PC-3 (cell line): Measurements from ENCODE around the gene TVP23C. TPM values are rescaled to one million over a fixed set of nuclear protein-coding genes. Genes with fewer than 3 reads are reported as not detected.
"Not testable (repeated sequence)": the region's sequence is repeated elsewhere in the genome, so short reads cannot be mapped to it uniquely, and the experiment has no call there.

Source experiments
- ATAC-seq: fragments of 200-7000 bp; cut with Tn5 transposase; 2 replicates; pipeline ENCODE4 v1.9.1; 2020; ENCODE audit warnings: mild to moderate bottlenecking, moderate library complexity
- BruUV-seq: library from RNA; stranded (reverse); fragments of 400-500 nt; replicated peaks from 2 replicates; lab custom pipeline; 2021; lab: Mats Ljungman, UMichigan
- CTCF ChIA-PET: fragments of 300-600 bp; sonication (Branson Sonifier 250); formaldehyde crosslinking; loops from one replicate; lab custom pipeline; 2022; ENCODE audit warnings: antibody characterized with exemption; lab: Charles Lee
- POLR2A ChIA-PET: fragments of 300-600 bp; sonication (Branson Sonifier 250); formaldehyde crosslinking; loops from one replicate; lab custom pipeline; 2022; ENCODE audit warnings: antibody characterized with exemption; ENCODE audit not compliant: unreplicated experiment; lab: Charles Lee
- DNase-seq: peaks from one replicate; pipeline ENCODE4 v3.0.0-alpha.2; 2015
- H2AFZ ChIP-seq: fragments of 300-600 bp; sonication (generic); 2 replicates; pipeline ENCODE4 v1.6.0; 2016; ENCODE audit warnings: antibody characterized with exemption, low read length
- H3F3A ChIP-seq: fragments of 300-600 bp; sonication (generic); one replicate; pipeline ENCODE4 v1.6.0; 2017; ENCODE audit warnings: antibody characterized with exemption, low read length, control low read depth, mild to moderate bottlenecking; ENCODE audit not compliant: unreplicated experiment
- H3K27ac ChIP-seq: fragments of 300-600 bp; sonication (generic); 2 replicates; pipeline ENCODE4 v1.5.1; 2016; ENCODE audit warnings: mild to moderate bottlenecking, low read length
- H3K27me3 ChIP-seq: fragments of 300-600 bp; sonication (generic); 2 replicates; pipeline ENCODE4 v1.6.1; 2016; ENCODE audit warnings: low read length, mixed read lengths
- H3K36me3 ChIP-seq: fragments of 300-600 bp; sonication (generic); 2 replicates; pipeline ENCODE4 v1.6.1; 2016; ENCODE audit warnings: low read depth, mixed run types, low read length, mixed read lengths
- H3K4me1 ChIP-seq: fragments of 300-600 bp; sonication (generic); 2 replicates; pipeline ENCODE4 v1.5.1; 2016; ENCODE audit warnings: low read length; ENCODE audit not compliant: insufficient read depth
- H3K4me2 ChIP-seq: fragments of 300-600 bp; sonication (generic); 2 replicates; pipeline ENCODE4 v1.6.0; 2016; ENCODE audit warnings: low read length
- H3K4me3 ChIP-seq: fragments of 300-600 bp; sonication (generic); 2 replicates; pipeline ENCODE4 v1.5.1; 2016; ENCODE audit warnings: mild to moderate bottlenecking, low read length, mixed read lengths
- H3K79me2 ChIP-seq: fragments of 300-600 bp; sonication (generic); 2 replicates; pipeline ENCODE4 v1.6.1; 2017; ENCODE audit warnings: low read length, mixed read lengths
- H3K9ac ChIP-seq: fragments of 300-600 bp; sonication (generic); 2 replicates; pipeline ENCODE4 v1.6.0; 2016; ENCODE audit warnings: mild to moderate bottlenecking, low read length
- H3K9me2 ChIP-seq: fragments of 300-600 bp; sonication (generic); replicated peaks from 2 replicates; pipeline ENCODE4 v1.6.1; 2016; ENCODE audit warnings: mixed run types, low read length, mixed read lengths
- H3K9me3 ChIP-seq: fragments of 300-600 bp; sonication (generic); 2 replicates; pipeline ENCODE4 v1.6.1; 2016; ENCODE audit warnings: low read length, mixed read lengths
- H4K20me1 ChIP-seq: fragments of 300-600 bp; sonication (generic); 2 replicates; pipeline ENCODE4 v1.6.1; 2016; ENCODE audit warnings: low read length, mixed read lengths
- intact Hi-C: fragments of 100-400 bp; cut with micrococcal nuclease; formaldehyde crosslinking; loops from 2 replicates; pipeline ENCODE4 v1.9.0; 2023
- total RNA-seq: library from RNA; depleted of rRNA; stranded (reverse); fragments of >200 nt; gene quantifications from 2 replicates; pipeline ENCODE4 v1.2.3, GENCODE V29; 2014
- TF ChIP-seq, protein P1 (sequence below): fragments of 300-600 bp; sonication (generic); conservative IDR thresholded peaks from 2 replicates; pipeline ENCODE4 v1.5.1; 2017; ENCODE audit warnings: antibody characterized with exemption, low read depth, mild to moderate bottlenecking, low read length

Gene TVP23C
- total RNA-seq, 1 experiment from 2014 or later: 23.7 TPM

DNA sequence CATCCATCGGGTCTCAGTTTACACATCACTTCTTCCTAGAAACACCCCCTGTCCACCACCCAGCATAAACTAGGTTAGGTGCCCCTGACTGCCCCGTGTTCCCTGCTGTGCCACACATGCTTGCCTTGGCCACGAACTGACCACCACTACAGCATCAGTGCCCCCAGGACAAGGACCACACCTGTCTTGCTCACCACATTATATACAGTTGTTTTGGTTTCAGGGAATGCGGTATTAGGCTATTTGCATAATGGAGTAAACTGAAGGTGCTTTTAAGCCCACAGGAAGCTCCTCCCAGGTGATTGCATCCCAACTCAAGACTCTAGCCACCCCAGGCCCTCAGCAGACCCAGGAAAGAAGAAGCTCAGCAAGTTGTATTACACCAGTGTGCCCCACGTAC lies 20.0 kb upstream of the TVP23C start:
- H2AFZ ChIP-seq, intact Hi-C loops, H3K4me1 ChIP-seq, H3K27me3 ChIP-seq, H3F3A ChIP-seq, ATAC-seq, BruUV-seq, H3K4me2 ChIP-seq, H4K20me1 ChIP-seq, H3K9me3 ChIP-seq, DNase-seq, H3K9me2 ChIP-seq, H3K36me3 ChIP-seq, H3K9ac ChIP-seq, CTCF ChIA-PET, H3K27ac ChIP-seq, H3K4me3 ChIP-seq, H3K79me2 ChIP-seq, POLR2A ChIA-PET: not testable (repeated sequence)

GRCh38 chr17:15581462-15581861 lies 18.2 kb upstream of the TVP23C start:
- CTCF ChIA-PET, H3K9ac ChIP-seq, H3K4me1 ChIP-seq, H3K27ac ChIP-seq, DNase-seq, H3K9me2 ChIP-seq, H4K20me1 ChIP-seq, intact Hi-C loops, H3K9me3 ChIP-seq, H3F3A ChIP-seq, H3K27me3 ChIP-seq, H3K36me3 ChIP-seq, POLR2A ChIA-PET, ATAC-seq, BruUV-seq, H3K4me3 ChIP-seq, H3K79me2 ChIP-seq, H3K4me2 ChIP-seq, H2AFZ ChIP-seq: not testable (repeated sequence)

DNA sequence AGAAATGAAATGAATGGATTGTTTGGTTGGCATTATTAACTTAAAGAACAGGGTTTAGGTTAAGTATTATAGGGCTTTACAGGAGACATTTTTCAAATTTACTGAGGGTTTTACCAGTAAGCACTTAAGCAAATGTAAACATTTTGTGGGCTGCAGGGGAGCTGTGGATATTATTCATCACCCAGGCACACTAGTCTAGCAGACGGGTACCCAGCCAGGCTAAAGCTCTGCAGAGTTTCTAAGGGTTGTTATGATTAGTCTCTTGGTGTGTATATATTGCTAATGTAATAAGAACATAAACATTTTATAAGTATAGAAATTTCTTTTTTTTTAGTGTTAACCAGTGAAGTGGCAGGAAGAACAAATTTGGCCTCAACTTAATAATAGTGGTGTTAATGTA lies 13.6 kb upstream of the TVP23C start:
- H3K27ac ChIP-seq, H3K4me2 ChIP-seq, H4K20me1 ChIP-seq, H3F3A ChIP-seq, H3K4me1 ChIP-seq, H2AFZ ChIP-seq, DNase-seq, H3K27me3 ChIP-seq, POLR2A ChIA-PET, H3K79me2 ChIP-seq, BruUV-seq, H3K36me3 ChIP-seq, CTCF ChIA-PET, intact Hi-C loops, ATAC-seq, H3K9me3 ChIP-seq, H3K9ac ChIP-seq, H3K4me3 ChIP-seq, H3K9me2 ChIP-seq: not testable (repeated sequence)

DNA sequence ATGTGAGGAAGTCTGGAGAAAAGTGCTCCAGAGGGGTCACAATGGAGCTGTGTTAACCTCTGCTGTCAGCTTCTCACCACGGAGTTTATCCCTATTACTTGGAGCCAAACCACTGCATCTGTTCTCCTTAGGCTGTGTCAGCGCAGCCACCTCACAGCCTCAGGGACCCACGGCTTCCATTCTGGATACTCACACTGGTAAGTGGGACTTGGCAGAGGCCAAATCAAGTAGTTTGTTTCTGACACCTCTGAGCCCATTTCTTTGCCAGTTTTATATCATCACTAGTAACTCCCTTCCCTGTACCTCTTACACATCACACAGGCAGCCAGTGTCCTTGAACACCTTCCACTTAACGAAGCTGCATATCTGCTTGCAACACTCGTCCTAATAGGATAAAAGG lies 11.4 kb upstream of the TVP23C start:
- DNase-seq, H3K9ac ChIP-seq, H3K79me2 ChIP-seq, H3K4me1 ChIP-seq, H3K9me2 ChIP-seq, ATAC-seq, H3K4me3 ChIP-seq, H3K27ac ChIP-seq, H3K9me3 ChIP-seq, H3K36me3 ChIP-seq, H2AFZ ChIP-seq, H3K27me3 ChIP-seq, H4K20me1 ChIP-seq, H3K4me2 ChIP-seq, CTCF ChIA-PET, intact Hi-C loops, POLR2A ChIA-PET, BruUV-seq, H3F3A ChIP-seq: not testable (repeated sequence)

- H3K9me2 ChIP-seq, H3K9ac ChIP-seq, H3K36me3 ChIP-seq, CTCF ChIA-PET, H3F3A ChIP-seq, H3K9me3 ChIP-seq, H3K79me2 ChIP-seq, H3K4me2 ChIP-seq, H3K27ac ChIP-seq, H2AFZ ChIP-seq, H3K27me3 ChIP-seq, BruUV-seq, intact Hi-C loops, H3K4me1 ChIP-seq, H3K4me3 ChIP-seq, POLR2A ChIA-PET, H4K20me1 ChIP-seq: not testable (repeated sequence)
- TF ChIP-seq, protein P1, sequence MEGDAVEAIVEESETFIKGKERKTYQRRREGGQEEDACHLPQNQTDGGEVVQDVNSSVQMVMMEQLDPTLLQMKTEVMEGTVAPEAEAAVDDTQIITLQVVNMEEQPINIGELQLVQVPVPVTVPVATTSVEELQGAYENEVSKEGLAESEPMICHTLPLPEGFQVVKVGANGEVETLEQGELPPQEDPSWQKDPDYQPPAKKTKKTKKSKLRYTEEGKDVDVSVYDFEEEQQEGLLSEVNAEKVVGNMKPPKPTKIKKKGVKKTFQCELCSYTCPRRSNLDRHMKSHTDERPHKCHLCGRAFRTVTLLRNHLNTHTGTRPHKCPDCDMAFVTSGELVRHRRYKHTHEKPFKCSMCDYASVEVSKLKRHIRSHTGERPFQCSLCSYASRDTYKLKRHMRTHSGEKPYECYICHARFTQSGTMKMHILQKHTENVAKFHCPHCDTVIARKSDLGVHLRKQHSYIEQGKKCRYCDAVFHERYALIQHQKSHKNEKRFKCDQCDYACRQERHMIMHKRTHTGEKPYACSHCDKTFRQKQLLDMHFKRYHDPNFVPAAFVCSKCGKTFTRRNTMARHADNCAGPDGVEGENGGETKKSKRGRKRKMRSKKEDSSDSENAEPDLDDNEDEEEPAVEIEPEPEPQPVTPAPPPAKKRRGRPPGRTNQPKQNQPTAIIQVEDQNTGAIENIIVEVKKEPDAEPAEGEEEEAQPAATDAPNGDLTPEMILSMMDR: peak; percentile 30; the same call in 1 of the 2 replicates
- ATAC-seq (peak; percentile 38; the same call in 1 of the 2 replicates), DNase-seq (peak; percentile 58)
These were observed 10.6 kb upstream of the TVP23C start for GRCh38 chr17:15573870-15574269.

DNA sequence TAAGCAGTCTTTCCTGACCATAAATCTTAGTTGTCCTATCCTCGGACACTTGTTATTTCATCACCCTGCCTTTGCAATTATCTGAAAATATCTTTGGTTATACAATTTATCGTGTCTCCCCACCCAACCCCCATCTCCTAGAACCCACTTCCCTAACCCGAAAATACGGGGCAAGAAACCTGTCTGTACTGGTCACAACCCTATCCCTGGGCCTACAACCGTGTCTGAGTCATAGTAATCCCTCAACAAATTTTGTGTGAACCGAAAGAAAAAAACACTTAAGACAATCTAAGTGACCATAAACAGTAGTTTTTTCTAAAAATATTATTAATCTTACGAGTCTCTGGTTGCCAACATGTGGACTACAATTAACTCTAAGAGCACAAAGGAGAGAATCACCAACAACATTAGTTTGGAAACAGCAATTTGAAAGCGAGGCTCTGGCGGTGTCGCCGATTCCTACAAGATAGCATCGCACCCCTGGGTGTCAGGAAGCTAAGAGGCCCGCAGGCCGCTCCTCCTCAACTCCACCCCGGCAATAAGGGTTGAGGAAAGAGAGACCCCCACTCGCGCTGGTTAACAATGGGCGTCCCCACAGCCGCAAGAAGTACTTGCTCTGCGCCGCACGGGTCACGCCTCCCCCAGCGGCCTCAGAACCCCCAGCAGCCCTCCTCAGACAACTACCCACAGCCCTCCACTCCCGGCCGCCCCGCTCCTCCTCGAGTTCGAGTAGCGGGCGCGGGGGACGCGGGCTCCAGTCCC lies 489 bp downstream of the TVP23C start:
- peak overlapping the region; percentile 25; the same call in 1 of the 2 replicates for H3K27ac ChIP-seq
- peak overlapping the region; percentile 81 for H3K4me2 ChIP-seq
- H3K4me3 ChIP-seq: peak overlapping the region; percentile 95
- H3F3A ChIP-seq, H3K9me2 ChIP-seq, H3K27me3 ChIP-seq, CTCF ChIA-PET, H3K36me3 ChIP-seq, H4K20me1 ChIP-seq, BruUV-seq, H3K4me1 ChIP-seq, intact Hi-C loops, H3K9me3 ChIP-seq, DNase-seq, POLR2A ChIA-PET: not testable (repeated sequence)
- peak overlapping the region; percentile 75 for H3K9ac ChIP-seq
- peaks cover 35% of the 10 kb centered on the region for H3K79me2 ChIP-seq
- peak; percentile 52 for ATAC-seq
- H2AFZ ChIP-seq: peak overlapping the region; percentile 96
